Measurements from ENCODE around the gene NUP43. TPM values are rescaled to one million over a fixed set of nuclear protein-coding genes. Genes with fewer than 3 reads are reported as not detected.

NUP43 gene
- total and polyA plus RNA-seq, 2 experiments from 2014 or later, result 16.1 to 58.0 TPM

DNA sequence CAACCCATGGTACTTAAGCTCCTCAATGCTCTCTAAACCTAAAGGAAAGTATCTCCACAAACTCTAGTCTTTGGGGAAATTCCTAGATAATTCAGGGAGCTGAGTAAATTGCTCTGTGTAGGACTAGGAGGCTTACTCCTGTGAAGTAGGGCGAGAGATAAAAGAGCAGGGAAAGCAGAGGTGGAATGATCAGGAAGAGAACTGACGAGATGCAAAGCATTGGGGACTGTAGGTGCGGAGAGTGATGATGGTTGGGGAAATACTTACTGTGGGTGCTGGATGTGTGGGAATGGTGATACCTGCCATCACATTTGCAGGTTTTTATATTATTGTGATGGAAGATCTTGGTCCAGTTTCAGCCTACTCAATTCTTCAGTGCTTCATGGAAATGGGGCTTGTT is 26.8 kb downstream of the NUP43 start:
- no peak for DNase-seq
- Histone ChIP-seq H3K4me1 (ENCODE audit: insufficient read depth) (peaks cover 19% of the 10 kb centered on the region), H3K4me2 (ENCODE audit: unreplicated experiment) (no peak overlapping the region), H3K79me2 (ENCODE audit: insufficient read depth) (peaks cover 39% of the 10 kb centered on the region), H3K4me3 (no peak overlapping the region), H3K27ac (no peak overlapping the region), H3K36me3 (ENCODE audit: low read depth) (peaks cover 4% of the 10 kb centered on the region; the same call in 1 of the 2 replicates), H2AFZ (no peak overlapping the region), H3F3A (ENCODE audit: insufficient read depth) (peaks cover 26% of the 10 kb centered on the region), H3K9me2 (ENCODE audit: insufficient read depth) (no peaks in the 10 kb centered on the region), H3K27me3 (replicated peaks; ENCODE audit: insufficient read depth) (no peaks in the 10 kb centered on the region), H4K20me1 (ENCODE audit: insufficient read depth) (no peaks in the 10 kb centered on the region), H3K9ac (no peak overlapping the region), H3K9me3 (ENCODE audit: low read depth) (no peaks in the 10 kb centered on the region)
- TF ChIP-seq EZH2phosphoT487 (IDR thresholded peaks at IDR 0.05; ENCODE audit: insufficient read depth, low read depth), result no peak
- no peak for TF ChIP-seq EZH2 (IDR thresholded peaks at IDR 0.05; ENCODE audit: insufficient read depth, poor library complexity, severe bottlenecking)
- in situ Hi-C loops (cut with MboI), result no loop called here
- 98% methylated on average over 3 of the region's 3 CpGs for WGBS, 2 experiments (ENCODE audit: low coverage in 1 of 2, low lambda C conversion rate in 2 of 2, missing lambda C conversion rate in 2 of 2)

- TF ChIP-seq EZH2phosphoT487 (IDR thresholded peaks at IDR 0.05; ENCODE audit: insufficient read depth, low read depth) (no peak), EZH2 (IDR thresholded peaks at IDR 0.05; ENCODE audit: insufficient read depth, poor library complexity, severe bottlenecking) (no peak)
- H3F3A ChIP-seq (ENCODE audit: insufficient read depth), result peaks cover 19% of the 10 kb centered on the region
- peaks cover 15% of the 10 kb centered on the region for H3K4me1 ChIP-seq (ENCODE audit: insufficient read depth)
- H2AFZ ChIP-seq, result peak within 1 kb of the TSS; percentile 97
- peak; percentile 95 for DNase-seq
- peaks cover 56% of the 10 kb centered on the region for H3K79me2 ChIP-seq (ENCODE audit: insufficient read depth)
- 1% methylated on average over 66 to 78 of the region's 82 CpGs for WGBS, 2 experiments (ENCODE audit: low coverage in 1 of 2, low lambda C conversion rate in 2 of 2, missing lambda C conversion rate in 2 of 2)
- H3K4me3 ChIP-seq, result peak within 1 kb of the TSS; percentile 91
- no peaks in the 10 kb centered on the region for H4K20me1 ChIP-seq (ENCODE audit: insufficient read depth)
- peak within 1 kb of the TSS; percentile 98 for H3K4me2 ChIP-seq (ENCODE audit: unreplicated experiment)
- H3K9ac ChIP-seq, result peak within 1 kb of the TSS; percentile 99
- no peaks in the 10 kb centered on the region for H3K9me3 ChIP-seq (ENCODE audit: low read depth)
- H3K27ac ChIP-seq, result peak within 1 kb of the TSS; percentile 98
- in situ Hi-C loops (cut with MboI), result no loop called here
- H3K9me2 ChIP-seq (ENCODE audit: insufficient read depth), result no peaks in the 10 kb centered on the region
- no peaks in the 10 kb centered on the region for H3K27me3 ChIP-seq (replicated peaks; ENCODE audit: insufficient read depth)
- peaks cover 4% of the 10 kb centered on the region; the same call in 1 of the 2 replicates for H3K36me3 ChIP-seq (ENCODE audit: low read depth)
These were observed 28.5 kb downstream of the NUP43 start, which contains the start of gene LATS1 for GRCh38 chr6:149717588-149718458. Gene LATS1, minus strand, starts transcription at chr6:149718101. Its CDS starts 15,975 bp downstream, at chr6:149702126.

DNA sequence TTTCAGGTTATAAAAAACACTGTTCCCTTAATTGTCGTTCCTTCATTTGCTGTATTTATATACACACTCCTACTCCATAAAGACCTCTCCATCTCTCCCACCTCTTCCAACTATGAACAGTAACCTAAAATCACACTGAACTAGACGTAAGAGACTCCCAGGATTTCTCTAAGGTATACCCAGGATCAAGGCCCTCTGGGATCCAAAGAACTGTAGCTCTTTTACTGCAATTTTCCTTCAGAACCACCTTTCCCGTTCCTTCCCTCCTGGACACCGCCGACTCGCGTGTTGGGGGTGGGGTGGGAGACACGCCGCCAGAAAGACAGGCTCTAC is 29.1 kb downstream of the NUP43 start:
- peak overlapping the region; percentile 91 for H3K4me3 ChIP-seq
- no peak for DNase-seq
- H3K4me1 ChIP-seq (ENCODE audit: insufficient read depth), result peaks cover 15% of the 10 kb centered on the region
- TF ChIP-seq EZH2phosphoT487 (IDR thresholded peaks at IDR 0.05; ENCODE audit: insufficient read depth, low read depth) (no peak), EZH2 (IDR thresholded peaks at IDR 0.05; ENCODE audit: insufficient read depth, poor library complexity, severe bottlenecking) (no peak)
- H3K27me3 ChIP-seq (replicated peaks; ENCODE audit: insufficient read depth), result no peaks in the 10 kb centered on the region
- in situ Hi-C loops (cut with MboI), result no loop called here
- H3K36me3 ChIP-seq (ENCODE audit: low read depth), result no peaks in the 10 kb centered on the region
- peaks cover 19% of the 10 kb centered on the region for H3F3A ChIP-seq (ENCODE audit: insufficient read depth)
- no peaks in the 10 kb centered on the region for H3K9me3 ChIP-seq (ENCODE audit: low read depth)
- peaks cover 62% of the 10 kb centered on the region for H3K79me2 ChIP-seq (ENCODE audit: insufficient read depth)
- H3K9ac ChIP-seq, result peak overlapping the region; percentile 99
- H2AFZ ChIP-seq, result peak overlapping the region; percentile 97
- H3K9me2 ChIP-seq (ENCODE audit: insufficient read depth), result no peaks in the 10 kb centered on the region
- H3K4me2 ChIP-seq (ENCODE audit: unreplicated experiment), result peak overlapping the region; percentile 98
- H3K27ac ChIP-seq, result peak overlapping the region; percentile 98
- H4K20me1 ChIP-seq (ENCODE audit: insufficient read depth), result no peaks in the 10 kb centered on the region
- WGBS, 2 experiments (ENCODE audit: low coverage in 1 of 2, low lambda C conversion rate in 2 of 2, missing lambda C conversion rate in 2 of 2), result 1 to 2% methylated on average over 9 of the region's 9 CpGs

GRCh38 chr6:149716181-149716963 is 30.0 kb downstream of the NUP43 start:
- DNase-seq, result peak; percentile 55
- TF ChIP-seq EZH2phosphoT487 (IDR thresholded peaks at IDR 0.05; ENCODE audit: insufficient read depth, low read depth) (no peak), EZH2 (IDR thresholded peaks at IDR 0.05; ENCODE audit: insufficient read depth, poor library complexity, severe bottlenecking) (no peak)
- 1 to 2% methylated on average over 8 of the region's 8 CpGs for WGBS, 2 experiments (ENCODE audit: low coverage in 1 of 2, low lambda C conversion rate in 2 of 2, missing lambda C conversion rate in 2 of 2)

More at GRCh38 chr6:149716181-149716963, 30.0 kb downstream of the NUP43 start:
- no peaks in the 10 kb centered on the region for H4K20me1 ChIP-seq (ENCODE audit: insufficient read depth)
- H3F3A ChIP-seq (ENCODE audit: insufficient read depth), result peaks cover 19% of the 10 kb centered on the region
- H3K79me2 ChIP-seq (ENCODE audit: insufficient read depth), result peaks cover 70% of the 10 kb centered on the region
- H3K27ac ChIP-seq, result peak overlapping the region; percentile 98
- H3K4me2 ChIP-seq (ENCODE audit: unreplicated experiment), result peak overlapping the region; percentile 98
- no peak overlapping the region for H2AFZ ChIP-seq
- H3K9me2 ChIP-seq (ENCODE audit: insufficient read depth), result no peaks in the 10 kb centered on the region
- H3K9ac ChIP-seq, result peak overlapping the region; percentile 99
- peak overlapping the region; percentile 91 for H3K4me3 ChIP-seq
- H3K9me3 ChIP-seq (ENCODE audit: low read depth), result no peaks in the 10 kb centered on the region
- in situ Hi-C loops (cut with MboI), result no loop called here
- peaks cover 15% of the 10 kb centered on the region for H3K4me1 ChIP-seq (ENCODE audit: insufficient read depth)
- no peaks in the 10 kb centered on the region for H3K36me3 ChIP-seq (ENCODE audit: low read depth)
- H3K27me3 ChIP-seq (replicated peaks; ENCODE audit: insufficient read depth), result no peaks in the 10 kb centered on the region

All from GM23248 (cell line).